Activated CD4-positive, alpha-beta T cell treated with anti-CD3 and anti-CD28 coated beads, Interleukin-2, amount 50 U/mL, for 48 hours (primary cell): Measurements from ENCODE around the gene PPP2R2B.
"Not testable (repeated sequence)": the region's sequence is repeated elsewhere in the genome, so short reads cannot be mapped to it uniquely, and the experiment has no call there.

Experiments used
- DNase-seq, 2 experiments: peaks; one replicate each; pipeline ENCODE4 v3.0.0-alpha.2; 2020

The PPP2R2B gene

GRCh38 chr5:146731909-146732659, 146.5 kb downstream of the PPP2R2B start:
- DNase-seq = no peak

- not testable (repeated sequence) for DNase-seq
These were observed 149.8 kb downstream of the PPP2R2B start for GRCh38 chr5:146728746-146729145.

GRCh38 chr5:146726891-146727290, 151.7 kb downstream of the PPP2R2B start:
- no peak for DNase-seq

GRCh38 chr5:146726020-146726419, 152.5 kb downstream of the PPP2R2B start:
- no peak for DNase-seq

- DNase-seq = no peak
These were observed 153.5 kb downstream of the PPP2R2B start for GRCh38 chr5:146725025-146725424.

- no peak for DNase-seq
These were observed 156.2 kb downstream of the PPP2R2B start for GRCh38 chr5:146722361-146722779.

GRCh38 chr5:146721073-146721815, 157.3 kb downstream of the PPP2R2B start:
- no peak for DNase-seq

- DNase-seq = no peak
These were observed 158.4 kb downstream of the PPP2R2B start for GRCh38 chr5:146720107-146720506.

- no peak for DNase-seq
These were observed 159.4 kb downstream of the PPP2R2B start for GRCh38 chr5:146719179-146719578.

- DNase-seq = no peak
These were observed 159.9 kb downstream of the PPP2R2B start for GRCh38 chr5:146718609-146719008.

- no peak for DNase-seq
These were observed 160.6 kb downstream of the PPP2R2B start for GRCh38 chr5:146717951-146718350.

GRCh38 chr5:146716636-146717035, 161.9 kb downstream of the PPP2R2B start:
- no peak for DNase-seq

- no peak for DNase-seq
These were observed 168.2 kb downstream of the PPP2R2B start for GRCh38 chr5:146710348-146710747.

GRCh38 chr5:146707316-146707715, 171.2 kb downstream of the PPP2R2B start:
- DNase-seq = no peak

- DNase-seq = no peak
These were observed 172.1 kb downstream of the PPP2R2B start for GRCh38 chr5:146706321-146706972.

GRCh38 chr5:146704949-146705665, 173.4 kb downstream of the PPP2R2B start:
- DNase-seq = no peak

- DNase-seq = no peak
These were observed 174.7 kb downstream of the PPP2R2B start for GRCh38 chr5:146703899-146704298.

GRCh38 chr5:146703499-146703898, 175.1 kb downstream of the PPP2R2B start:
- DNase-seq = no peak

GRCh38 chr5:146699664-146700418, 178.7 kb downstream of the PPP2R2B start:
- no peak for DNase-seq

GRCh38 chr5:146699138-146699537, 179.4 kb downstream of the PPP2R2B start:
- DNase-seq = no peak

GRCh38 chr5:146698651-146699050, 179.9 kb downstream of the PPP2R2B start:
- no peak for DNase-seq

- no peak for DNase-seq
These were observed 181.3 kb downstream of the PPP2R2B start for GRCh38 chr5:146697211-146697610.
